Measurements from ENCODE around the gene HES5.
A peak's percentile ranks its signal among the peaks of the same experiment; 100 is the strongest.

HES5 gene

DNA sequence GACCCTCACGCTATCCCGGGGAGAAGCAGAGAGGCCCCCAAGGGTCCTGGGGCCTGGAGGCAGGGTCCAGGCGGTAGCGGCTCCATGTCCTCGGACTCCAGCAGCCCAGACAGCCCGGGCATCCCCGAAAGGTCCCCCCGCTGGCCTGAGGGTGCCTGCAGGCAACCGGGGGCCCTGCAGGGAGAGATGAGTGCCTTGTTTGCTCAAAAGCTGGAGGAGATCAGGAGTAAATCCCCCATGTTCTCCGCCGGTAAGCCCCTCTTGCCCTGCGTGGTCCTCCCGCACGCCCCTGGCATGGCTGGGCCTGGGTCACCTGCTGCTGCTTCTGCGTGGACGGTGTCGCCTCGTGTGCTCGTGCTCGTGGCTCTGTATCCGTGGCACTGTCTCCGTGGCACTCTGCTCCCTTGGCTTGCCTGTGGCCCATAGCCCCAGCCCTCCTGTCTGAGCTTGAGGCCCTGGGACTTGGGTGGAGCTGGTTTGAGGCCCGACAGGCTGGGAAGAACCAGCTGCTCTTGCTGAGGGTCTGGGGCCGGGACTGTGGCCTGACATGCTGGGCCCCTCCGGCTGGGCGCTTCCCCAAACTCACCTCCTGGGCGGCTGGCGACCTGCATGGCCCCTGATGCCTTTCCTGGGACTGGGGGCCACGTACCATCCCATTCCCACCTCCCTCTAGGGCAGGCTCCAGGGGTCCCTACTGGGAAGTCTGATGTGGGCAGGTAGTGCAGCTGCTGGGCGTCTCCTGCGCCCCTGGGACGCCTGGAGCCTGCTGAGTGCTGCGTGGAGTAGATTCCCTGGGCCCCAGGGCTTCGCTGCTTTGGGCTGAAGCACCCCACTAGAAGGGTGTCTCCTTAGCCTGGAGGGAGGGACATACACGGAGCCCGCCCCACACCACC lies 27.2 kb downstream of the HES5 start:
- no peak for DNase-seq

DNA sequence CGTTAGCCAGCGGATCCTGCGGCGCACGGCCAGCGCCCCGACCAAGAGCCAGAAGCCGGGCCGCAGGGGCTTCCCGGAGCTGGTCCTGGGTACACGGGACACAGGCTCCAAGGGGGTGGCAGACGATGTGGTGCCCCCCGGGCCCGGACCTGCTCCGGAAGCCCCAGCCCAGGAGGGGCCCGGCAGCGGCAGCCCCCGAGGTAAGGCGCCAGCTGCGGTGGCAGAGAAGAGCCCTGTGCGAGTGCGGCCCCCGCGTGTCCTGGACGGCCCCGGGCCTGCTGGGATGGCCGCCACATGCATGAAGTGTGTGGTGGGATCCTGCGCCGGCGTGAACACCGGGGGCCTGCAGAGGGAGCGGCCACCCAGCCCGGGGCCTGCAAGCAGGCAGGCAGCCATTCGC lies 27.9 kb downstream of the HES5 start:
- DNase-seq = no peak

DNA sequence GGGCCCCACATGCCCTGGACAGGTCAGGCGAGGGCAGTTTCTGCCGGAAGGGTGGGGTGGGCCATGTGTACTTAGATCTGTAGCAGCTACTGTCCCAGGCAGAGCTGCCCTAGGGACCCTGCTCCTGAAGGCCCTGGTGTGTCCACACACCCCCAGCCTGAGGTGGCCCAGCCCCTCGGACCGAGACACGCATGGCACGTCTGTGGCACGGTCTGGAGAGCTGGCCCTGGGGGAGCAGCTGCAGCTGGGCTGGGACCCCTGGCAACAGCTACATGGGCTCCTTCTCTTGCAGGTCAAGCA lies 28.3 kb downstream of the HES5 start:
- no peak for DNase-seq

DNA sequence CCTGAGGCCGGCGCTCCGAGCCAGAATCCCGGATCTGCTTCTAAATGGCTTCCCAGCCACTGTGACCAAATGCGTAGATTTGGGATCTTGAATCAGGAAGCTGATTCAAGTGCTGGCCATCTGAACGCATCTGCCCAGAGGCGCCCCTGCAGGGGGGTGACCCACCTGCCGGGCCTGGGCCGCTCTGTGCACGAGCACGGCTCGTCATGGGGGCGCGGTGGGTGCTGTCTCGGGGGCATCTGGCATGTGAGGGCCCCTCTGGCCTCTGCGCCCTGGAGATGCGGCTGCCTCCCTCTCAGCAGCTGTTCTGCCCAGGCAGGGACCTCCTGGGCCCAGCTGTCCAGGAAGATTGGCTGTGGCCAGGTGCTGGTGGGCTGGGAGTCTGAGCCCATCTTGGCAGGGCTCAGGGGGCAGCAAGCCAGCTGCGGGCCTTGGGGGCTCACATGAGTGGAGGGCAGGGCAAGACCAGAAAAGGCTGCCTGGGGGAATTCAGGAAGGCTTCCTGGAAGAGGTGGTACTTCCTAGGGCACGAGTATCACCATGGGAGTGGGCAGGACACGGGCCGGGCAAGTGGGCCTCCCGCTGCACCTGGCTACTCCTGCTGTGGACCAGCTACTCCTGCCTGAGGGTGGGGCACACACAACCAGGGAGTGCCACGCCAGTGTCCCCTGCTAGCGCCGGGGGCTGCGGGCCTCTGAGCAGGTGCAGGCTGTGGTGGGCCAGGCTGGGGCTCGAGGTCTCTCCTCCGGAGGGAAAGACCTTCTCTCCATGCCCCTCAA lies 28.8 kb downstream of the HES5 start:
- no peak for DNase-seq

DNA sequence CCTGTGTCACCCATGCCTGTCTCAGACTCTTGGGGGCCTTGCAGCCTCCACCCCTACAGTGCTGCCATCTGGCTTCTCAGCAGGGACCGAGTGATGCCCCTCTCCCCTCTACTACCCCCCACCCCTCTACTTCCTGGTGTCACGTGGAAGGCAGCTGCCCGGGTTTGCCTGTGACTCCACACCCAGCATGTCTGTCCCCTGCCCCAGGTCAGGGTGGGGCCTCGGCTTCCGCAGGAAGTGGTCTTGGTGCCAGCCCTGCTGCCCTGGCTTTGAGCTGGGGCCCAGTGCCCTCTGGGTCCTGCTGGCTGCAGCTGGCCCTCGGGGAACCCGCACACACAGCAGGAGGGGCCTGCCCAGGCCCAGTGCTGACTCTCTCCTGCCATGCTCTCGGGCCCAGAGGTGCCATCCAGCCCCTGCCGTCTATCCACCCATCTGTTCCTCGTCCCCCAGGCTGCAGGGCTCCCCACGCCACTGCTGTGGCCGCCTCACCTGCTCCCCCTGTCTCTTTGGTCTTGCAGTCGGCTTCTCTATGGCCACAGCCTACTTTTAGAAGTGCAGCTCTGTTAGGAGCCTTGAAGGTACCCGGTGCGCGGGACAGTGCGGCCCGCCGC lies 30.0 kb downstream of the HES5 start:
- no peak for DNase-seq

DNA sequence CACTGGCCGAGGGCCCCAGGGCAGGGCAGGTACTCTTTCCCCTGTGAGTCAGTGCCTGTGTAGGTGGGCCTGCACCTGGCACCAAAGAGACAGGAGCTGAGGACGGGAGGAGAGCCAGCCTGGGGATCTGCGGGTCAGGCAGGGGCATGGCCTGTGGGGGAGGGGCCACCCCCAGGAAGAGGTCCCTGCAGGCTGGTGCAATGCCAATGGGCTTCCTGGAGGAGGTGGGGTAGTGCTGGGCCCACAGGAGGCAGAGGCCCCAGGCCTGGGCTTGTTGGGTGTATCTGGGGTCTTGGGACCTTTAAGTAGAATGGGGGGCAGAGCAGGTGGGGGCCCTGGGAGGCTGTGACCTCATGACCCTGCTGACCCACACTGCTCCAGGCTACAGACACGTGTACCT lies 30.8 kb downstream of the HES5 start:
- no peak for DNase-seq

DNA sequence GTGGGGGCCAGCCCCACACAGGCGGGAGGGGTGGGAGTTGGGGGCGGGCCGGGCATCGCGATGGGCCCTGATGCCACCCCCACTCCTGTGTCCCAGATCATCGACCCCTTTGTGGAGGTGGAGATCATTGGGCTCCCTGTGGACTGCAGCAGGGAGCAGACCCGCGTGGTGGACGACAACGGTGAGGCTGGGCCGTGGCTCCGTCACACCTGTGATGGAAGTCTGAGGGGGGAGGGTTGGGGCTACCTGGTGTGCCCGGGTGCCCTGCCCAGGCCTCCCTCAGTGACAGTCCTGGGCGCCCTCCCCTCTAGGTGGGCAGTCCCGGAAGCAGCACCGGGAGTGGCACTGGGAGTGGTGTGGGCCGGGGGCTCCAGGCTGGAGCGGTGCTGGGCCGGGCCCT lies 31.4 kb downstream of the HES5 start:
- DNase-seq = no peak

DNA sequence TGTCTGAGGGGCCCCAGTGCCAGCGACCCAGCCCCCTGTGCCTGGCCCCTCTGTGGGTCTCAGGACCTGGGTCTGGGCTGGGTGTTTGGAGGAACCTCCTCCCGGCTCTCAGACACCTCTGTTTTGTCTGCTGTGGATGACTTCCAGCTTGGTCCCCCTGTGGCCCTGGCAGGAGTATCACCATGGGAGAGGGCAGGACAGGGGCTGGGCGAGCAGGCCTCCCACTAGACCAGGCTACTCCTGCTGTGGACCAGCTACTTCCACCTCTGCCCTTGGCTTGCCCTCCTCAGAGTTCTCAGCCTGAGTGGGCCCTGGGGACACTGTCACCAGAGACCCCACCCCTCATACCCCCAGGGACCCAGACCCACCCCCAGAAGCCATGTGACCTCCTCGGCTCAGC lies 32.2 kb downstream of the HES5 start:
- no peak for DNase-seq

DNA sequence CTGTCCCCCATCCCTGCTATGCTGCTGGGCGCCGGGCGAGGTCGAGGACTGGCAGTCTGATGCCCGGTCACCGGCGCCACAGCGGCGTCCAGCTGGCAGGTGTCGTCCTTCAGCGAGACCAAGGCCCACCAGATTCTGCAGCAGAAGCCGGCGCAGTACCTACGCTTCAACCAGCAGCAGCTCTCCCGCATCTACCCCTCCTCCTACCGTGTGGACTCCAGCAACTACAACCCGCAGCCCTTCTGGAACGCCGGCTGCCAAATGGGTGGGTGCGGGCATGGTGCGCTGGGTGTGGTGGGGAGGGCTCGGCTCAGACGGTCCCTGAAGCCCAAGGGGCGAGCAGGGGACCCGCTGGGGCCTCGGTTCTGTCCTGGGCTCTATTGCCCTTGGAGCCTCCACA lies 33.3 kb downstream of the HES5 start:
- no peak for DNase-seq

DNA sequence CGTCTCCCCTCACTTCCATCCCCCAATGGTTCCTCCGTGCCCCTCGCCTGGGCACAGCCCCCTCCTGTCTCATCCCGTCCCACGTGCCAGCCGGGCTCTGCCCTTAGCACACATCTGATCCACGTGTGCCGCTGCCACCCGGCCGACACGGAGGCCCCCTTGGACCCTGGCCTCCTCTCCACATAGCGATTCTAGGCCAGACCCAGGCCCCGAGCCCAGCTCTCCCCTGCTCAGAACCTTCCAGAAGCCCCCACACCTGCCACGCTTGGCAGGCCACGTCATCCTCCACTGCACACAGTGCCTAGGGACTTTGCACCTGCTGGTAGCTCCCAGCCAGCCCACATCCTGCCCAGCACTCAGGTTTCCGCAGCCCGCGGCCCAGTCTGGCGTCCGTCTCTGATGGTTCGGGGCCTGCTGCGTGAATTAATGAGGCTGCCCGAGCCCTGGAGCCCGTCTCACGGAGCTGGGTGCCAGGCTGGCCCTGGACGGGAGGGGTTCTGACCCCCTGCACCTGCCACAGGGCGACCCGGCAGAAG lies 33.9 kb downstream of the HES5 start:
- DNase-seq = no peak

DNA sequence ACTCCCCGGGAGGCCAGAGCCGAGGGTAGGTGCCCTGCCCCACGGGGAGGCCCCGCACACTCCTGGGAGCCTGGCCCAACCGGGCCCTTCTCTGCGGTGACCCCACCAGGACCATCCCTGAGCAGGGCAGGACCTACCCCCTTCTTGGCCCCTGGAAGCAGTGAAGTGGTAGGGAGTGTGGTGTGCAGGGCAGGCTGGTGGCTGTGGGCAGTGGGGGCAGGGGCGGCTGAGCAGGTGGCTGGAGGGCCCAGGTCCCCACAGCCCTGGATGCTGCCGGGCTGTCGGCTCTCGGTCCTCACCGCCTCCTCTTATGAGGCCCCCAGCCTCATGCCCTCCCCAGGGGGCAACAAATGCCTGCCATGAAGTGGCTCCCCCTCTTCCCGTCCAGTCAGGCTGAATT lies 34.5 kb downstream of the HES5 start:
- no peak for DNase-seq

DNA sequence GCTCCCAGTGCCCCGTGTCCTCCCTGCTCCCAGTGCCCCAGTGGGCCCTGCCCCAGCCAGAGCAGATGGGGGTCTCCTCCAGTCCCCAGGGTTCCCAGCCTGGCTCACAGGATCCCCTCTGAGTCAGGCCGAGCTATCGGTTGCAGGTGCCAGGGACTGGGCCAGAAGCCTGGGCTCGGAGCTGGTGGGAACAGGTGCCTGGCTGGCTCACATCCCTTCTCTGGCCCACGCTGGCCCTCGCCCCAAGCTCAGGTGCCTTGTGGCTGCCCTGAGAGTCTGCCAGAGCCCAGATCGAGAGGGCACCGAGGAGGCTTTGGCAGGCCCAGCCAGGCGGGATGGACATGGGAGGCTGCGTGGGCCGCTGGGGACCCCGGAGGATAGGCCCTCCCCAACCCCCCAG lies 35.0 kb downstream of the HES5 start:
- DNase-seq = no peak

DNA sequence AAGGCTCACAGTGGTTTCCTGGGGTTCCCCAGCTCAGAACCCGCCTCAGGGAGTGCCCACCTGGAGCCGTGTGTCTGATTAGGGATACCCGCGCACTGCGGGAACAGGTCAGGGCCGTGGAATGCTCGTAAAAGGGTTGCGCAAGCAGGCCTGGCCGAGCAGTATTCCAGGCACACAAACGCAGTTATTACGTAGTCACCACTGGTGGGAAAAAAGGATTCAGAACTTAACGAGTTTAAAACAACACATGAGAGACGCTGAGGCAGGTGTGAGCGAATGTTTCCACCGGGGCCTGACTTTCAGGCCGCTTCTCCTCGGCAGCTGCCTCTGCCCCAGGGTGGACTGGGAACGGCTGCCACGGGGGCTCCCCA lies 35.8 kb downstream of the HES5 start:
- DNase-seq = no peak

DNA sequence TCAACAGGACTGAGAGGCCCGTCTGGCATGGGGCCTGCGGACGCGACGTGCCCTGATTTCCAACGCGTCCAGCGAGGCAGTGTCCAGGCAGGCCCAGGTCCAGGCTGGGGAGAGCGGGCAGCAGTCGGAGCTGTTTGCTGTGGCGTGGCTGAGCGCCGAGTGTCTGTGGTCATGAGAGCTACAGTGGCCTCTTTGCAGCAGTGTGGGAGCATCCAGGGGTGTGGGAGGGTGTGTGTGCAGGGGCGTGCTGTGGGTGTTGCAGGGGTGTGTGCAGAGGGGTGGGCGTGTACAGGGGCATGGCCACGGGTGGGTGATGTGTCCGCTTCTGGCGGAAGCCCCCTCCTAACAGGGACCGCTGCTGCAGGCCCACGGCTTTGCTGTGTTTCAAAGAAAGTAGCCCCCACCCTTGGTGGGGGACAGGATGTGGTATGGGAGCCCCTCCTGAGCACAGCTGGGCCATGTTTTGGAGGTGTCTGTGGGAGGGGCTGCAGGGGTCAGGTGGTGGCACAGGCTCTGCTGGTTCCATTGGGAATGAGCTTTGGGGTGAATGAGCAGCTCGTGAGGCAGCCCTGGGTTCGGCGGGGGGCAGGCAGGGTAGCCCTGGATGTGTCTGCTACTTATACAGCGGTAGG lies 36.3 kb downstream of the HES5 start:
- DNase-seq = peak in 55 of 56 donors; percentile 17 to 92 (median 76)

DNA sequence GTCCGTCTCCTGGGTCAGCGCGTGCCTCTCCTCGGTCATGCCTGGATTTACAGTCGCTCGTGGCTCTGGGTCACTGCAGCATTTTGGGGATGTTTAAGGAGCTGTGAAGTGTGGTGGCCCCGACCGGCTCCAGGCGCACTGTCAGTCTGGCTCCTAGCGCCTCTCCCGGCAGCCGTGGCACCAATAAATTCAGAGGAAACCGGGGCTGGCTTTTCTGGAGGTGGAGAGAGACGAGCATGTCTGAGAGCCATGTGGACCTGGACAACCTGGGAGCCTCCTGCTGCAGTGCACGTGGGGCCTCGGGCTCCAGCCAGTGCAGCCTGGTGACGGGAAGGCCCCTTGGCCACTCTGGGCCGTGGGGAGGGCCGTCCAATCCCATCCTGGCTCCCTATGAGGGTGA lies 36.8 kb downstream of the HES5 start:
- no peak for DNase-seq

DNA sequence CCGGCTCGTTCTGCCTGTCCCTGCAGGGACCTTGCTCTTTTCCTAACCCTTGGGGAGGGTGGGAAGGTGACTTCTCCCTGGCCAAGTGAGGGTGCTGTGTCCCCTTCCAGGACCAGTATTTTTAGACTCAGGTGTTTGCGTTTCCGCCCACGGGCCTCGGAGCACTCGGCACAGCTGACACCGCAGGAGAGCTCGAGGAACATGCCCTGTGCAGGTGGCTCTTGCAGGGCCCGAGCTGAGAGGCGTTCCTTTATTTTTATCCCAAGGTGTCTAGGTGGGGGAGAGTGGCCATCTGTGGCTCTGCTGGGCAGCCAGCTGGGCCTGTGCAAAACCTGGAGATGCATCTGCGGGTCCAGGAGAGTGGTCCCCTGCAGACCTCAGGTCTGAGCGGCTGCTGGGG lies 38.0 kb downstream of the HES5 start:
- no peak for DNase-seq

DNA sequence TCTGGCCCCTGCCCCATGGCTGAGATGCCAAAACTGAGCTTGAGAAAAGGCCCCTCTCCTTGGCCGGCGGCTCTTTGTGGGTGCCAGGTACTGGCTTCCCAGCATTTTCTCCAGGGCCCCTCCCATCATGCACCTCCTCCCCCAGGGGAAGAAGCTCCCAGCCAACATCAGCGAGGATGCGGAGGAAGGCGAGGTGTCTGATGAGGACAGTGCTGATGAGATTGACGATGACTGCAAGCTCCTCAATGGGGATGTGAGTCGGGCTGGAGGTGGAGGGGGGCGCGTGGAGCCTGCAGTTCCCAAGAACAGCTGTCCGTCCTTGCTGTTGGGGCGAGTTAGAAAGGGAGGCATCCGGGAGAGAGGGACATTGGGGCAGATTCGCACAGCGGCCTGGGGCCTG lies 40.4 kb downstream of the HES5 start:
- peak in 23 of 56 donors; percentile 6 to 60 (median 20) for DNase-seq

DNA sequence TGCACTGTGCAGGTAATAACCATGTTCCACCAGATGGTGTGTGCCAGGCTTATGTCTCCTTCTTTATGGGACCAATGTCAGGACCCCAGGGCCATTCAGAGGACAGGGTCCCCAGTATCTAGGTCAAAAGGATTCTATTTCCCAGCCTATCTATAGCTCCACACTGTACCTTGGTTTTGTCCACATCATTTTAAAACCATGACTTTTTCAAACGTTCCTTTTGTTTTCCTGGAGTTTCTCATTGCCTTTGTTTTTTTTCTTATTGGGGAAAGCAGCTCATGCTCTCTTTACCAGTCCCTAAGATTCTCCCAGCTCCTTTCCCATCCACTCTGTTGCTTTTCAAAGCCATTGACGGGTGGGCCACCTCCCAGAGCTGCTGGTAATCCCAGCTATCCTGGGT lies 41.4 kb downstream of the HES5 start:
- no peak for DNase-seq

DNA sequence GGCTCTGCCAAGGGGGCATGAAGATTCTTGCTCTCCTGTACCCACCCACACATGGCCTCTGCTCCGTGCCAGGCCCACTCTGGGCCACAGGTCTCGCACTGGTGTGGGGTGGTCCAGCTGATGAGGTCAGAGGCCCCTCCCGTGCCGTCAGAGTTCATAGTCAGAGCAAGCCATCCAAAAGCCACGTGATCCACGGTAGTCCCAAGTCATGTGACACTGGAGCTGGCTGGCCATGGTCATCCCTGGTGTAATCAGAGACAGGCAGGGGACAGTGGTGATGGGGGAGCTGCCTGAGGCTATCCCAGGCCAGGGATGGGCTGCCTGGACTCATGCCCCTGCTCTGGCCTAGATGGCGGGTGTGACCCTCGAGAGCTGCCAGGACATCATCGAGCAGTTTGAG lies 43.5 kb downstream of the HES5 start:
- no peak for DNase-seq

DNA sequence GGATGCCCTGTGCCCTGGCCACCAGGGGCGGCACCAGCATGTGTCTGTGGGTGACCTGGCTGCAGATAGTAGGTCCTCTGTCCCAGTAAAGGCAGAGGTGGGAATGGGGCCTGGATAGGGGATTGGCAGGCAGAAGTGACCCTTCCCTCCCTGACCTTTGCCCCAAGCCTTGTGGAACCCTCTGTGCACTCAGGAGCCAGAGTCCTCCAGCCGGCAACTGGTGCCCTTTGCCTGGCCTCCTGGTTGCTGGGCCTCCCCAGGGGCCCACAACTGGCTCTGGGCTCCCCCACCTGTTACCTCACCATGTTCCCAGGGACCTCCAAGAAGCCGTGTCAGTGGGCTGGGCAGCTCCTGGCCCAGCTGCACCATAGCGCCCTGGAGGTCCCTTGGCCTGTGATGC lies 44.0 kb downstream of the HES5 start:
- no peak for DNase-seq

DNA sequence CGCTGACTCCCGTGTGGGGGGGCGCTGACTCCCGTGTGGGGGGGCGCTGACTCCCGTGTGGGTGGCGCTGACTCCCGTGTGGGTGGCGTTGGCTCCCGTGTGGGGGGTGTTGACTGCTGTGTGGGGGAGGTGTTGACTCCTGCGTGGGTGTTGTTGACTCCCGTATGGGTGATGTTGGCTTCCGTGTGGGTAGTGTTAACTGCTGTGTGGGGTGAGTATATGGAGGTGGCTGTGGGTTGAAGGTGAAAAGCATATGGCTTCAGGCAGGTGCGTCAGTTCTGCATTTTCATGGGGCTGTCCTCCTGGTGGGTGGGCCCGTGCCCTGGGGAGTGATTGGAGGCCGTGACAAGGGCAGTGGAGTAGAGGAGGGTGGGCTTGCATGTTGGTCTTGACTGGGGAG lies 46.1 kb downstream of the HES5 start:
- DNase-seq = no peak

DNA sequence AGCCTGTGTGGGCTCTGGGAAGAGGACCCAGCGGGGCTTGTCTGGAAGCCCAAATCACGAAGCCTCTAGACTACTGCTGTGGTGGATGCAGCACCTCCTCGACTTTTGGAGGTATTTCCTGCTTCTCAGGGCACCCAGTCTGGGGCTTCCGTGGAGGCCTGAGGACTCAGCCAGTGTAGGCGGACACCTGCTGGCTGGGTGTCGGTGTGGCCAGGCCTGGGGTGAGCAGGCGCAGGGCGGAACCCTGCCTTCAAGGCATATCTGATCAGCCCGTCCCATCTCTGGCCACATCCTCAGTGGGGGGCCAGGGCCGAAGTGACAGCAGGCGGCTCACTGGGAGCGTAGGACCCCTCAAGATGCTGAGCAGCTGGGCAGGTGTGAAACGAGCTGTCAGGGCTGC lies 47.0 kb downstream of the HES5 start:
- no peak for DNase-seq

All from nucleus accumbens (tissue), 56 donors.